Measurements from ENCODE around the gene VAV3.

The VAV3 gene

GRCh38 chr1:107776900-107777663 is 187.9 kb downstream of the VAV3 start:
- TF ChIP-seq, protein P1, sequence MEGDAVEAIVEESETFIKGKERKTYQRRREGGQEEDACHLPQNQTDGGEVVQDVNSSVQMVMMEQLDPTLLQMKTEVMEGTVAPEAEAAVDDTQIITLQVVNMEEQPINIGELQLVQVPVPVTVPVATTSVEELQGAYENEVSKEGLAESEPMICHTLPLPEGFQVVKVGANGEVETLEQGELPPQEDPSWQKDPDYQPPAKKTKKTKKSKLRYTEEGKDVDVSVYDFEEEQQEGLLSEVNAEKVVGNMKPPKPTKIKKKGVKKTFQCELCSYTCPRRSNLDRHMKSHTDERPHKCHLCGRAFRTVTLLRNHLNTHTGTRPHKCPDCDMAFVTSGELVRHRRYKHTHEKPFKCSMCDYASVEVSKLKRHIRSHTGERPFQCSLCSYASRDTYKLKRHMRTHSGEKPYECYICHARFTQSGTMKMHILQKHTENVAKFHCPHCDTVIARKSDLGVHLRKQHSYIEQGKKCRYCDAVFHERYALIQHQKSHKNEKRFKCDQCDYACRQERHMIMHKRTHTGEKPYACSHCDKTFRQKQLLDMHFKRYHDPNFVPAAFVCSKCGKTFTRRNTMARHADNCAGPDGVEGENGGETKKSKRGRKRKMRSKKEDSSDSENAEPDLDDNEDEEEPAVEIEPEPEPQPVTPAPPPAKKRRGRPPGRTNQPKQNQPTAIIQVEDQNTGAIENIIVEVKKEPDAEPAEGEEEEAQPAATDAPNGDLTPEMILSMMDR (conservative IDR thresholded peaks at IDR 0.05; ENCODE audit: low read depth, low read length) = no peak
- DNase-seq (ENCODE audit: low read depth) = no peak
- no peak overlapping the region for H3K4me3 ChIP-seq (ENCODE audit: low read depth, low read length)

DNA sequence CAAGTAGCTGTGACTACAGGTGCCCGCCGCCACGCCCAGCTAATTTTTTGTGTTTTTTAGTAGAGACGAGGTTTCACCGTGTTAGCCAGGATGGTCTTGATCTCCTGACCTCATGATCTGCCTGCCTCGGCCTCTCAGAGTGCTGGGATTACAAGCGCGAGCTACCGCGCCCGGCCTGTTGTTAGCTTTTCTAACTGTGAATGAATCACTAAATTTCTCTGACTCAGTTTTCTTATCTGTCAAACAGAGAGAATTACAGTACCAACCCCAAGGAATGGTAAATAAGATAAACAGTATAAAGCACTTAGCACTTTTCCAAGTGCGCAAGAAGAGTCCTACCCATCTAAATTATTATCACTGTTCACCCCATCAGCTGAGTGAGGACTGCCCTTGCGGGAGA is 193.6 kb downstream of the VAV3 start:
- no peak overlapping the region for H3K4me3 ChIP-seq (ENCODE audit: low read depth, low read length)
- no peak for DNase-seq (ENCODE audit: low read depth)
- TF ChIP-seq, protein P1 (conservative IDR thresholded peaks at IDR 0.05; ENCODE audit: low read depth, low read length) = no peak

DNA sequence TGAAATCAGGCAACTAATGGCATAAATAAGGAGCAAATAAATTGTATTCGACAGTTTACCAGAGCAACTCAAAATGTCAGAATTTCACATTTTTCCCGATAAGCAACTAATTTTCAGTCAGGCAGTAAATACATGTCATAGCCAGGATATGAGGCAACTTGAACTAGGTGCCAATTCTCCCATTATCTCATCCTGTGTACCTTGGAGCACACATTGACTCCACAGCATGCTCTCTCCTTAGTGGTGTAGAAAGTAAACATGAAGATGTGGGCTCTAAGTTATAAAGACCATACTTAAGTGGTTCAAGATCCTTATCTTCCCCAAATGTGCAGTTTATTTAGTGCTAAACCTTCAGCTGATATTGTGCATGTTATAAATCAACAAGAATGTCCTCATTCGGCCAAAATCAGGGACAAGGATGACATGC is 197.8 kb downstream of the VAV3 start:
- TF ChIP-seq, protein P1 (conservative IDR thresholded peaks at IDR 0.05; ENCODE audit: low read depth, low read length) = no peak
- peak; percentile 13 for DNase-seq (ENCODE audit: low read depth)
- H3K4me3 ChIP-seq (ENCODE audit: low read depth, low read length) = no peak overlapping the region

- no peak overlapping the region for H3K4me3 ChIP-seq (ENCODE audit: low read depth, low read length)
- DNase-seq (ENCODE audit: low read depth) = no peak
- TF ChIP-seq, protein P1 (conservative IDR thresholded peaks at IDR 0.05; ENCODE audit: low read depth, low read length) = no peak
Observed at GRCh38 chr1:107766533-107766932, 198.4 kb downstream of the VAV3 start.

DNA sequence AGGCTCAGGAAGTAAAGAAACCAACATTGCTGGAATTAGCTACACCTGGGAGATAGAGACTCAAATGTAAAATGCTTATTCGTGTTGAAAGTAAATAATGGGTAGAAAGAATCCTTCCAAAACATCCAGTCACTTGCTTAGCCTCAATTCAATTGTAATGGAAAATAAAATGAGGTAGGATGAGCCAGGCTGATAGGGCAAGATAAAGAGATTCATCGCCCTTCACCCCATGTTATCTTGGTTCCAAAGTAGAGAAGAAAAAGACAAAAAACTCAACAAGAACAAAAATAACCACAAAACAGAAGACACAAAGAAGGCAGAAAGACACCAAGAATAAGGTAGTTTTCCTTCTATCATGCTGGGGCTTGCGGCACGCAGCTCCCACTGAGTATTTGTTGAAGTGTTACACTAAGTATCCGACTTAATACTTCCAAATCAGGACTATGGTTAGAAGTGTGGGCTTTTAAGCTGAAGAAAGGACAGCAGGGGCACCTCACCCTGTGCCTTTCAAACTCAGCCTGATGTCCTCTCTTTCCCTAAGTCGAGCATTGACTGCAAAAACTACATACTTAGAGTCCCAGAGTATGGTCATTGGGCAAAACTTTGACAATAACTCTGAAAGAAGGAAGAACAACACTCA is 202.1 kb downstream of the VAV3 start:
- no peak for DNase-seq (ENCODE audit: low read depth)
- TF ChIP-seq, protein P1 (conservative IDR thresholded peaks at IDR 0.05; ENCODE audit: low read depth, low read length) = no peak
- no peak overlapping the region for H3K4me3 ChIP-seq (ENCODE audit: low read depth, low read length)

DNA sequence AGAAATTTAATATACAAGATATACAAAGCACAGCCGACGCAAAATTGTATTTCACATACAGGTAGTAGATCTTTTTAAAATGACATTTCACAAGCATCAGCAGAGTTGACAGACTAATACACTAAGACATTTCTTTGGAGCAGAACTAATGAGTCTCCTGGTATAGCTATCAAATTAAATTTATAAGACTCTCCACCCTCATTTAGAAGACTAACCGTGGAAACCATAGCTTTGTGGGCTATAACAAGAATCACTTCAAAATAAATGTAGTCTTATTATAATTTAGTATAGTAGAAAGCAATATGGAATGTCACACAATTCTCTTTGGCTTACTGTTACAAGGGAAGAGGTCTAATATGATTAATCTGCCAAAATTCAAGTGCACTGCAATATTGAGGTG is 204.9 kb downstream of the VAV3 start:
- no peak for DNase-seq (ENCODE audit: low read depth)
- no peak overlapping the region for H3K4me3 ChIP-seq (ENCODE audit: low read depth, low read length)
- TF ChIP-seq, protein P1 (conservative IDR thresholded peaks at IDR 0.05; ENCODE audit: low read depth, low read length) = no peak
